Measurements from ENCODE around the gene CLASP1.

CLASP1 gene

DNA sequence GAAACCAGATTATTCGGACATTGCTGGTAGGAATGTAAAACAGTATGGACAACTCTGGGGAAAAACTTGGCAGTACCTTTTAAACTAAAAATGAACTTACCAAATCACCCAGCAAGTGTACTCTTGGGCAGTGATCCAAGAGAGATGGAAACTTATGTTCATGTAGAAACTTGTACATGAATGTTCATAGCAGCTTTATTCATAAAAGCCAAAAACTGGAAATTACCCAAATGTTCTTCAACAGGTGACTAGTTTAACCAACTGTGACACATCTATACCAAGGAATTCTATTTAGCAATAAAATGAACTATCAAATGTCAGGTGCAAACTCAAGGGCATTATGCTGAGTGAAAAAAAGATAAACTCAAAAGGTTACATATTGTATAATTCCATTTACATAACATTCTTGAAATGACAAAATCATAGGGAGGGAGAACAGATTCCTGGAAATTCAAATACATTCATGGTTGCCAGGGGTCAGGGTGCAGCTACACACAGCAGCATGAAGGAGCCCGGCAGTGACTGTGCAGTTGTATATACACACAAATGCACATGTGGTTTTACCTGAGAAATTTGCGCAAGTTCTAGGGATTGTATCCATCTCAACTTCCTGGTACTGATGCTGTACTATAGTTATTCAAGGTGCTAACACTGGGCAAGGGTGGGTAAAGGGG is 122.1 kb downstream of the CLASP1 start:
- in situ Hi-C loops (cut with MboI; ENCODE audit: low pct_unique_long_range_greater_than_20kb, low sequenced_read_pairs, unreplicated experiment), result no loop called here
- no peak for DNase-seq (ENCODE audit: low spot score)
- TF ChIP-seq, protein P1, sequence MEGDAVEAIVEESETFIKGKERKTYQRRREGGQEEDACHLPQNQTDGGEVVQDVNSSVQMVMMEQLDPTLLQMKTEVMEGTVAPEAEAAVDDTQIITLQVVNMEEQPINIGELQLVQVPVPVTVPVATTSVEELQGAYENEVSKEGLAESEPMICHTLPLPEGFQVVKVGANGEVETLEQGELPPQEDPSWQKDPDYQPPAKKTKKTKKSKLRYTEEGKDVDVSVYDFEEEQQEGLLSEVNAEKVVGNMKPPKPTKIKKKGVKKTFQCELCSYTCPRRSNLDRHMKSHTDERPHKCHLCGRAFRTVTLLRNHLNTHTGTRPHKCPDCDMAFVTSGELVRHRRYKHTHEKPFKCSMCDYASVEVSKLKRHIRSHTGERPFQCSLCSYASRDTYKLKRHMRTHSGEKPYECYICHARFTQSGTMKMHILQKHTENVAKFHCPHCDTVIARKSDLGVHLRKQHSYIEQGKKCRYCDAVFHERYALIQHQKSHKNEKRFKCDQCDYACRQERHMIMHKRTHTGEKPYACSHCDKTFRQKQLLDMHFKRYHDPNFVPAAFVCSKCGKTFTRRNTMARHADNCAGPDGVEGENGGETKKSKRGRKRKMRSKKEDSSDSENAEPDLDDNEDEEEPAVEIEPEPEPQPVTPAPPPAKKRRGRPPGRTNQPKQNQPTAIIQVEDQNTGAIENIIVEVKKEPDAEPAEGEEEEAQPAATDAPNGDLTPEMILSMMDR (IDR thresholded peaks at IDR 0.05; ENCODE audit: extremely low read depth, insufficient read depth, missing control alignments), result no peak

DNA sequence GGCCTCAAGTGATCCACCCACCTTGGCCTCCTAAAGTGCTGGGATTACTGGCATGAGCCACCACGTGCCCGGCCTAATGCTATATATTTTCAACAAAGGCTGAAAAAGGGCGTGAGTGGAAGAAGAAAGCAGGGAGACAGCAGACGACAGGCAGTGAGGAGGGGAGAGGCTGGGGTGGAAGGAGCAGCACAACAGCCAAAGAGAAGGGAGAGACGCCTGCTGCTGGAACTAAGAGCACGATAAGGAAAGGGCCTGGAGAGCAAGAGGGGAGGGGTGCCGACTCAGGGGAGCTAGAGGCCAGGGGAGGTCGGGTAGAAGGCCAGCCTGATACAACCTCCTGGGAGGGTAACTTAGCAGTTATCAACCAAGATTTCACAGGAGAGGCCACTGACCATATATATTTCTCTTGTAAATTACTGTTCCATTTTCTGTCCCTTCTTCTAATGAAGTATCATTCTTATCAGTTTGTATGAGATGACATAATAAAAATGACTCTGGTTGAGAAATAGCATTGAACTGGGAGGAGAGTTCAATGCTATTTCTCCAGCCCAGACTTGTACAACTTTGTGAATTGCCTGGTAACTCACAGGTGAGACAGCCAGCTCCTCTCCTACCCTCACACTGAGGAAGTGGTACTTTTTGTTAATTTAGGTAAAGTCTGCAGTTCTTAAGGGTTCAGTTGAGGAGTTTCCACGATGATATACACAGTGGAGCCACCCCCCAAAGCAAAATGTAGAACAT is 124.4 kb downstream of the CLASP1 start:
- TF ChIP-seq, protein P1 (IDR thresholded peaks at IDR 0.05; ENCODE audit: extremely low read depth, insufficient read depth, missing control alignments), result no peak
- in situ Hi-C loops (cut with MboI; ENCODE audit: low pct_unique_long_range_greater_than_20kb, low sequenced_read_pairs, unreplicated experiment), result no loop called here
- no peak for DNase-seq (ENCODE audit: low spot score)

DNA sequence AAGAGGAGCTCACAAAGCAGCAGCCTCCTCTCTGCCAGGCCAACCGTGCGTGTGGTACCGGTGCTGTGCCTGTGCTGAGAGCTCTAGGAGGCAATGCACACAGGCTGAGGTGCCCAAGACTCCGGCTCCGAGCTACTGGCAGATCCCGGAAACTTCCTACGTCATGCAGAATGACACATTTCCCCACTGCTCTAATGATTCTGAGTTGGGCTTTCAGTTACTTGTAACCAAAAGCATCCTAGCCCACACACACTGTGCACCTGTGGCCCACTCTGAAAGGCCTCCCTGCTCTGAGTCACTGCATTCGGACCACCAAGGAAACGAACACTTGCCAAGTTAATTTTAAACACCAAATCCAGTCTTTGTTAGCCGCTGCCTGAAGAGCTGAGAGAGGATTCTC is 127.9 kb downstream of the CLASP1 start:
- TF ChIP-seq, protein P1 (IDR thresholded peaks at IDR 0.05; ENCODE audit: extremely low read depth, insufficient read depth, missing control alignments), result no peak
- in situ Hi-C loops (cut with MboI; ENCODE audit: low pct_unique_long_range_greater_than_20kb, low sequenced_read_pairs, unreplicated experiment), result no loop called here

DNA sequence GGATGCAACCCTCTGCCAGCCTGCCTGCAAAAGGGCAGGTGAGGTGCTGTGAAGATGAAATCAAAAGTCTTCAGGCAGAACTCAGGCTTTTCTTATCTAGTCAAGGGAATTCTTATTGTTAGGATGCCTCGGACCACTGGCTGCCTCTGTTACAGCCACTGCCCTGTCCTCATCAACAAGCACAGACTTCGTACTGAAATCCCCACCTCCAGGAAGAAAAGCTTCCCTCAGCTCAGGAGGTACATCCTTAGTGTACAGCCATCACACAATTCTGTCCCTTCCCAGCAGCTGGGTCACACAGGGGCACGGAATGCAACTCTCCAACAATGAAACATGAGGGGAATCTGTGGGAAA is 128.6 kb downstream of the CLASP1 start:
- no peak for DNase-seq (ENCODE audit: low spot score)
- TF ChIP-seq, protein P1 (IDR thresholded peaks at IDR 0.05; ENCODE audit: extremely low read depth, insufficient read depth, missing control alignments), result no peak
- in situ Hi-C loops (cut with MboI; ENCODE audit: low pct_unique_long_range_greater_than_20kb, low sequenced_read_pairs, unreplicated experiment), result no loop called here

More for the DNA sequence above, 127.9 kb downstream of the CLASP1 start:
- no peak for DNase-seq (ENCODE audit: low spot score)

DNA sequence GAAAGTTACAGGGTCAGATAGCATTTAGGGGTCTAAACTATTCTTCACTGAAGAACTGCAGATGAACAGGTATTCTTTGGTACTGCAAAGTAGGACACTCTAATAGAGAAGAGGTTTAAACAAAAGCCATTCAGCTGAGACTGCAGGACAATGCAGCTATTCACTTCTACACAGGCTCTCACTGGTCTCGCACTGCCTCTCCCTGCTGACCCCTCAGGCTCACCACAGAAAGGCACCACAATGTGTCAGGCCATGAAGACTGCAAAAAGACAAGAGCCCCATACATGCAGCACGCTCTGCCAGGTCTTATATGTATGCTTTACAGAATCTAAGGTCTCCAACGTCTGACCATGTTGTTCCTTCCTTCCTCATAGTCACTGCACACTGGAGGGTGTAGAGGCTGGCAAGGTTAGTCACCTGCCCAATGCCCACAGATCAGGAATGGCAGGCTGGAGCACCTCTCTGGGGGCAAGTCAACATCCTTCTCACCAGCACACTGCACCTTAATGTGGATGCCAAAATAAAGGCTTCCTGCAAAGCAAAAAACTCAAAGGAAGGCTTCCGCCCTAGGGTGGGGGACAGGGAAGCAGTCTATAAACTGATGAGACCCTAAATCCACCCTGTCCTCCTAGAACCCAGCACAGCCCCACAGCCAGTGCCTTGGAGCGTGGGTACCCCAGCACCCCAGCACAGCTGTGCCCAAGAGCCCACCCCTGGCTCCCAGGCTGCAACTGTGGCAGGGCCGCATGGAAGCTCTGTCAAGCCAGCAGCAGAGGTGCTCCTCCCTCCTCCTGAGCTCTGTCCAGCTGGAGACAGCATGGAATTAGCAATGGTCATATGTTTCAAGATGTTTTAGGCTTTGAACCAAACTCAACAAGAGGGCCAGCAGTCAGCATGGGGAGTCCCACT is 129.3 kb downstream of the CLASP1 start:
- TF ChIP-seq, protein P1 (IDR thresholded peaks at IDR 0.05; ENCODE audit: extremely low read depth, insufficient read depth, missing control alignments), result no peak
- no peak for DNase-seq (ENCODE audit: low spot score)
- in situ Hi-C loops (cut with MboI; ENCODE audit: low pct_unique_long_range_greater_than_20kb, low sequenced_read_pairs, unreplicated experiment), result no loop called here

DNA sequence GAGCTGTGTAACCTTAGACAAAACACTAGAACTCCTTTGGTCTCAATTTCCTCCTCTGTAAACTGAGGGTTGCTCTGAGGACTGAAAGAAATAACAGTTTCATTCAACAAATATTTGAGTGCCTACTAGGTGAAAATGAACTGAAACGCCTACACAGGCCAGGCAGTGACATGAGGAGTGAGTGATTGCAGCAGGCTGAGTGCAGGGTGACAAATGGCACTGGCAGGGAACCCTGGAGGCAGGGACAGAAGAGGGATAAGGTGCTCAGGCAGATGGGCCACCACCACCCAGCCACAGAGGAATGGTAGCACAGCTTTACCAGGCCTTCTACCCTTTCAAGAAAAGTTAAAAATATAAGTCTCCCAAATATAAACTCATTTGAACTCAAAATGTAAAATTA is 130.1 kb downstream of the CLASP1 start:
- no peak for DNase-seq (ENCODE audit: low spot score)
- in situ Hi-C loops (cut with MboI; ENCODE audit: low pct_unique_long_range_greater_than_20kb, low sequenced_read_pairs, unreplicated experiment), result no loop called here
- TF ChIP-seq, protein P1 (IDR thresholded peaks at IDR 0.05; ENCODE audit: extremely low read depth, insufficient read depth, missing control alignments), result no peak
